ENCODE measurements around the gene TMOD1.
A peak's percentile ranks its signal among the peaks of the same experiment; 100 is the strongest.

The TMOD1 gene

DNA sequence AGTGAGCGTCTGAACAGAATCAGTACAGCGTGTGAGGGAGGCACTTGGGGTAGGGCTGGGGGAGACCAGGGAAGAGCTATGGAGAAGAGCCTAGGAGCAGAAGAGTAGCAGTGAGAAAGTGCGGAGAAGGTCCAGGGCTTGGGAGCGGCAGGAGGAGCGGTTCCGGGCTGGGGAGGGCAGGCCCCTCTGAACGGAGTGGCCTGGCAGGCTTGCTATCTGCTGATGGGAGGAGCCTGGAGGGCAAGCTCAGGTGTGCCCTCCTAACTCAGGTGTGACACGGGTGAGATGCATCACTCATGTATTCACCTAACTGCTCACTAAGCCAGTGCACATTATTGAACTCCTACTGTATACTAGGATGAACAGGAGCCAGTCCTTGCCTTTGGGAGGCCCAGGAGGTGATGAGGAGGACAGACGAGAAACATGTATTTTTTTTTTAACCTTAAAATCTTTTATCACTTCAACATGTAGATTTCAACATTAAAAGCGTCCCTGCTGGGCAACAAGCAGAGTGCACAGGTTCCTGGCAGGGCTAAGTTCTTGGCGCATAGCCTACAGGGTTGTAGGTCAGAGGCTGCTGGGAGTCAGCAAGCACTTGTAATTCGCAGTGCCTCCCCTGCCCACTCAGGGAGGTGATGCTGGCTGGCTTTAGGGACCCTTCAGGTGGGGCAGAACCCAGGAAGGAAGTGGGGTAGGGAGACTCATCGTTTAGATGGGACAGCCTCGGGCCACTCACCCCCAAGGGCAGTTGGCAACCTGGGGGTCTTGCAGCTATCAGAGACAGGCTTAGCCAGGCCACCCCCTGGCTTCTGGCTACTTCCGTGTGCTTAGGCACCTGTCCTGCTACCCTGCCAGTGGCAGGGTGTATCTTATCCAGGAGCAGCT, 55.5 kb downstream of the TMOD1 start:
- no peaks in the 10 kb centered on the region for H3K27me3 ChIP-seq (replicated peaks; ENCODE audit: control insufficient read depth, insufficient read depth, low read length)
- TF ChIP-seq, protein P1, sequence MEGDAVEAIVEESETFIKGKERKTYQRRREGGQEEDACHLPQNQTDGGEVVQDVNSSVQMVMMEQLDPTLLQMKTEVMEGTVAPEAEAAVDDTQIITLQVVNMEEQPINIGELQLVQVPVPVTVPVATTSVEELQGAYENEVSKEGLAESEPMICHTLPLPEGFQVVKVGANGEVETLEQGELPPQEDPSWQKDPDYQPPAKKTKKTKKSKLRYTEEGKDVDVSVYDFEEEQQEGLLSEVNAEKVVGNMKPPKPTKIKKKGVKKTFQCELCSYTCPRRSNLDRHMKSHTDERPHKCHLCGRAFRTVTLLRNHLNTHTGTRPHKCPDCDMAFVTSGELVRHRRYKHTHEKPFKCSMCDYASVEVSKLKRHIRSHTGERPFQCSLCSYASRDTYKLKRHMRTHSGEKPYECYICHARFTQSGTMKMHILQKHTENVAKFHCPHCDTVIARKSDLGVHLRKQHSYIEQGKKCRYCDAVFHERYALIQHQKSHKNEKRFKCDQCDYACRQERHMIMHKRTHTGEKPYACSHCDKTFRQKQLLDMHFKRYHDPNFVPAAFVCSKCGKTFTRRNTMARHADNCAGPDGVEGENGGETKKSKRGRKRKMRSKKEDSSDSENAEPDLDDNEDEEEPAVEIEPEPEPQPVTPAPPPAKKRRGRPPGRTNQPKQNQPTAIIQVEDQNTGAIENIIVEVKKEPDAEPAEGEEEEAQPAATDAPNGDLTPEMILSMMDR (IDR thresholded peaks at IDR 0.05; ENCODE audit: insufficient read depth, low read length, poor library complexity, severe bottlenecking) = no peak
- peak; percentile 20 for DNase-seq (ENCODE audit: extremely low read depth, insufficient read length)
- peaks cover 2% of the 10 kb centered on the region for H3K36me3 ChIP-seq (ENCODE audit: control insufficient read depth, insufficient read depth, low read length)
- no peak overlapping the region for H3K4me3 ChIP-seq (replicated peaks; ENCODE audit: low read depth, low read length)

DNA sequence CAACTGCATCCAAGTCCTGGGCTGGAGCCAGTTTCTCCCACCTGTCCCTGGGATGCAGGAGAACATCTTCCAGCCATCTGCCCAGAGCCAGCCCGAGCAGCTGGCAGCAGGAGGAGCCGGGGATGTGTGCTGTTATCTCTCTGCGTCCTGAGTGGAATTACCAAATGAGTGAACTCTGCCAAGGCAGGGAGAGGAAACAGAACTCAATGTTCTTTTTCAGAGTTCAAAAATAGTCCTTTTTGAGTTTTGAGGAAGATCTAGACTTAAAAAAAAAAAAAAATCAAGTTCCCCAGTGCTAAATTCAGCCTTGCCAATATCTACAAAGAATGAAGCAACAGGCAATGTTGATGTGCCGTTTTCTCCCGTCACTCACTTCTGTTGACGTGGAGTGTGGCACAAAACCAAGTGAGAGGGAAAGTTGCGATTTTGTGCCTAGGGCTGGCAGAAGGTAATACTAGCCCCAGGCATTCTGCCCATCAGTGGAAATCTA, 56.2 kb downstream of the TMOD1 start:
- Histone ChIP-seq H3K4me3 (replicated peaks; ENCODE audit: low read depth, low read length) (no peak overlapping the region), H3K36me3 (ENCODE audit: control insufficient read depth, insufficient read depth, low read length) (peaks cover 2% of the 10 kb centered on the region), H3K27me3 (replicated peaks; ENCODE audit: control insufficient read depth, insufficient read depth, low read length) (no peaks in the 10 kb centered on the region)
- TF ChIP-seq, protein P1 (IDR thresholded peaks at IDR 0.05; ENCODE audit: insufficient read depth, low read length, poor library complexity, severe bottlenecking) = no peak
- no peak for DNase-seq (ENCODE audit: extremely low read depth, insufficient read length)

DNA sequence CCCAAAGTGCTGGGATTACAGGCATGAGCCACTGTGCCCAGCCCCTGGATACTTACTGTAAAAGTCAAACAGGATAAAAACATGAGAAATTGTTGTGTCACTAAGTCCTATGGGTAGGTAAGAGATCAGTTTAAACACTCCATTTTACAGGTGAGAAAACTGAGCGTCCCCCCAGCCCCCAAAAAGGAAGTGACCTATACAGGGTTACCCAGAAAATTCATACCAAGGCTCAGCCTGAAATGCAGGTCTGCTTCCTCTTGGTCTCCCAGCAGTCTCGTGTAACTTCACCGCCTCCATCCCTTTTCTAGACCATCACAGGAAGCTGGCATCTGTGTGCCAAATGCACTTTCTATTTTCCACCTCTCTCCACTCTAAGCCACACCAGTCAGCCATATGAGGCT, 57.2 kb downstream of the TMOD1 start:
- peak overlapping the region; percentile 45 for H3K4me3 ChIP-seq (replicated peaks; ENCODE audit: low read depth, low read length)
- H3K27me3 ChIP-seq (replicated peaks; ENCODE audit: control insufficient read depth, insufficient read depth, low read length) = no peaks in the 10 kb centered on the region
- TF ChIP-seq, protein P1 (IDR thresholded peaks at IDR 0.05; ENCODE audit: insufficient read depth, low read length, poor library complexity, severe bottlenecking) = no peak
- DNase-seq (ENCODE audit: extremely low read depth, insufficient read length) = no peak
- peaks cover 2% of the 10 kb centered on the region for H3K36me3 ChIP-seq (ENCODE audit: control insufficient read depth, insufficient read depth, low read length)

DNA sequence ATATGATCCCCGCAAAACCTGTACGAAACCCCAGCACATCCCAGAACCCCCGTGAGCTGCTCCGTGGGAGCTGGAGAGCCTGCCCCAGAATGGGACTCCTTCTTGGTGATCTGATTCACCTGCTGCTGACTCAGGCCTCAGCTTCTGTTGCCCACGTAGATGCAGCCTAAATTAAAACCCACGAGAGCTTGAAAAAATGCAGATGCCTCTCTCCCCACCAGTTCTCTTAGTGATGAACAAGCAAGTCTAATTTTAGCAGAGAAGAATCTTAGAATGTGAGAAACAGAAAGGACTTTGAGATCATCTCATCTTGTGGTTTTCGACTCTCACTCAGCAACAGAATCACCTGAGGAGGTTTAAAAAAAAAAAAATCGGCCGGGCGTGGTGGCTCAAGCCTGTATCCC, 57.6 kb downstream of the TMOD1 start:
- Histone ChIP-seq H3K27me3 (replicated peaks; ENCODE audit: control insufficient read depth, insufficient read depth, low read length) (no peaks in the 10 kb centered on the region), H3K36me3 (ENCODE audit: control insufficient read depth, insufficient read depth, low read length) (peaks cover 4% of the 10 kb centered on the region), H3K4me3 (replicated peaks; ENCODE audit: low read depth, low read length) (peak overlapping the region; percentile 45)
- TF ChIP-seq, protein P1 (IDR thresholded peaks at IDR 0.05; ENCODE audit: insufficient read depth, low read length, poor library complexity, severe bottlenecking) = no peak
- peak; percentile 81 for DNase-seq (ENCODE audit: extremely low read depth, insufficient read length)

DNA sequence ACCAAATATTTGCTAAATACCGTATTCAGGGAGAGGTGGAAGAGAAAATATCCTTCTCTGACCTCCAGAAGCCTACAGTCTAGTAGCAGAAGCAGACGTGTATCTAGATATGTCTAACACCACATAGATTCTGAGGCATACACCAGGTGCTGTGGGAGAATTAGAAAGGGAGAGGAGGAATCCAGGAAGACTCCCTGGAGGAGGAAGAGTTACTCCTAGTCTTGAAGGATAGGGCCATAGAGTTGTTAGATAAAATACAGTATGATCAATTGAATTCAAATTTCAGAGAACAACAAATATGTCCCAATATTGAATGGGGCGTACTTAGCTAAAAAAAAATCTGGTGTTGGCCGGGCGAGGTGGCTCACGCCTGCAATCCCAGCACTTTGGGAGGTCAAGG, 58.7 kb downstream of the TMOD1 start:
- Histone ChIP-seq H3K4me3 (replicated peaks; ENCODE audit: low read depth, low read length) (no peak overlapping the region), H3K36me3 (ENCODE audit: control insufficient read depth, insufficient read depth, low read length) (peaks cover 7% of the 10 kb centered on the region), H3K27me3 (replicated peaks; ENCODE audit: control insufficient read depth, insufficient read depth, low read length) (no peaks in the 10 kb centered on the region)
- DNase-seq (ENCODE audit: extremely low read depth, insufficient read length) = no peak
- TF ChIP-seq, protein P1 (IDR thresholded peaks at IDR 0.05; ENCODE audit: insufficient read depth, low read length, poor library complexity, severe bottlenecking) = no peak

Measured in GM06990 (cell line).